Neuronal stem cell (in vitro differentiated cells): Measurements from ENCODE around the gene DLGAP4.
A peak's percentile ranks its signal among the peaks of the same experiment; 100 is the strongest.
"Not testable (repeated sequence)": the region's sequence is repeated elsewhere in the genome, so short reads cannot be mapped to it uniquely, and the experiment has no call there.

Experiments
- DNase-seq: peaks from one replicate; pipeline ENCODE4 v3.0.0-alpha.2; 2013; ENCODE audit warnings: low spot score
- H2AFZ ChIP-seq: one replicate; pipeline ENCODE4 v1.6.1; 2013; ENCODE audit warnings: mild to moderate bottlenecking, low read length, inconsistent platforms
- H2AK5ac ChIP-seq: 2 replicates; pipeline ENCODE4 v1.6.1; 2013; ENCODE audit warnings: low read depth, mild to moderate bottlenecking, inconsistent platforms, low read length, moderate library complexity, mixed read lengths
- H2BK120ac ChIP-seq: 2 replicates; pipeline ENCODE4 v1.6.1; 2013; ENCODE audit warnings: low read depth, mild to moderate bottlenecking, inconsistent platforms, low read length, moderate library complexity, mixed read lengths
- H2BK12ac ChIP-seq: one replicate; pipeline ENCODE4 v1.6.1; 2013; ENCODE audit warnings: low read length, inconsistent platforms
- H2BK15ac ChIP-seq: 2 replicates; pipeline ENCODE4 v1.6.1; 2013; ENCODE audit warnings: mild to moderate bottlenecking, low read length, inconsistent platforms, mixed read lengths
- H2BK5ac ChIP-seq: one replicate; pipeline ENCODE4 v1.6.1; 2013; ENCODE audit warnings: inconsistent platforms, mild to moderate bottlenecking, low read length, moderate library complexity
- H3K14ac ChIP-seq: one replicate; pipeline ENCODE4 v1.6.1; 2013; ENCODE audit warnings: low read length, inconsistent platforms
- H3K18ac ChIP-seq: 2 replicates; pipeline ENCODE4 v1.6.1; 2013; ENCODE audit warnings: low read length, inconsistent platforms
- H3K23ac ChIP-seq: 2 replicates; pipeline ENCODE4 v1.6.1; 2013; ENCODE audit warnings: low read depth, mild to moderate bottlenecking, mixed read lengths, low read length, inconsistent platforms; ENCODE audit not compliant: poor library complexity
- H3K27ac ChIP-seq: replicated peaks from 3 replicates; pipeline ENCODE4 v1.5.1; 2013; ENCODE audit warnings: low read length, inconsistent platforms
- H3K27me3 ChIP-seq, 3 experiments: 2 replicates each; pipeline ENCODE4 v1.6.1; 2013; ENCODE audit warnings: low read length in 3 of 3, mild to moderate bottlenecking in 2 of 3, inconsistent platforms in 1 of 3, low read depth in 1 of 3, mixed read lengths in 1 of 3, moderate library complexity in 1 of 3; ENCODE audit not compliant: control insufficient read depth in 3 of 3, insufficient read depth in 3 of 3
- H3K36me3 ChIP-seq, 2 donors: replicated peaks in 1 of 2; 2 replicates each; pipeline ENCODE4 v1.6.1; 2013; ENCODE audit warnings: low read length in 2 of 2; ENCODE audit not compliant: control insufficient read depth in 2 of 2, insufficient read depth in 2 of 2
- H3K4ac ChIP-seq: 2 replicates; pipeline ENCODE4 v1.6.1; 2013; ENCODE audit warnings: inconsistent platforms, mild to moderate bottlenecking, low read length, moderate library complexity
- H3K4me1 ChIP-seq, 2 donors: 1 replicate in 1 of 2; 2 replicates in 1 of 2; pipeline ENCODE4 v1.6.1; 2013; ENCODE audit warnings: low read length in 2 of 2, low read depth in 1 of 2; ENCODE audit not compliant: control insufficient read depth in 2 of 2, insufficient read depth in 1 of 2
- H3K4me2 ChIP-seq: one replicate; pipeline ENCODE4 v1.6.1; 2013; ENCODE audit warnings: mild to moderate bottlenecking, low read length, inconsistent platforms; ENCODE audit not compliant: insufficient read depth, poor library complexity, severe bottlenecking
- H3K4me3 ChIP-seq, 2 donors: 2 replicates each; pipeline ENCODE4 v1.5.1; 2013; ENCODE audit warnings: low read length in 2 of 2, mild to moderate bottlenecking in 2 of 2, inconsistent platforms in 1 of 2, moderate library complexity in 1 of 2
- H3K79me1 ChIP-seq: one replicate; pipeline ENCODE4 v1.6.1; 2013; ENCODE audit warnings: low read depth, mild to moderate bottlenecking, inconsistent platforms, low read length, moderate library complexity
- H3K9ac ChIP-seq: one replicate; pipeline ENCODE4 v1.6.1; 2013; ENCODE audit warnings: mild to moderate bottlenecking, low read depth, low read length, inconsistent platforms; ENCODE audit not compliant: poor library complexity
- H3K9me3 ChIP-seq, 2 donors: replicated peaks in 1 of 2; 2 replicates each; pipeline versions ENCODE3 to v1.6.1; 2013; ENCODE audit warnings: low read length in 2 of 2, mild to moderate bottlenecking in 2 of 2, inconsistent platforms in 1 of 2, low read depth in 1 of 2, mixed read lengths in 1 of 2, moderate library complexity in 1 of 2; ENCODE audit not compliant: control insufficient read depth in 2 of 2, insufficient read depth in 1 of 2
- H4K8ac ChIP-seq: one replicate; pipeline ENCODE4 v1.6.1; 2013; ENCODE audit warnings: low read depth, mild to moderate bottlenecking, inconsistent platforms, low read length, moderate library complexity
- H4K91ac ChIP-seq: one replicate; pipeline ENCODE4 v1.6.1; 2013; ENCODE audit warnings: low read length, low read depth, mild to moderate bottlenecking, inconsistent platforms; ENCODE audit not compliant: poor library complexity
- WGBS, 2 donors: extraction: QIAGEN DNeasy Blood & Tissue Kit; methylation state at CpG; one replicate each; pipeline ENCODE4 v1.1.7; 2013; ENCODE audit warnings: missing lambda C conversion rate in 2 of 2, mixed read lengths in 1 of 2; ENCODE audit not compliant: insufficient read length in 2 of 2, insufficient replicate concordance in 1 of 2; ENCODE audit errors: extremely low coverage in 2 of 2; 5-methylcytosine and 5-hydroxymethylcytosine counted together

The DLGAP4 gene

GRCh38 chr20:36564726-36565121 is 258.6 kb downstream of the DLGAP4 start:
- not testable (repeated sequence) for H2AK5ac ChIP-seq, H2BK12ac ChIP-seq, DNase-seq, H3K27ac ChIP-seq, H2BK5ac ChIP-seq, H3K4me3 ChIP-seq, H2AFZ ChIP-seq, H3K79me1 ChIP-seq, H3K9me3 ChIP-seq, H2BK15ac ChIP-seq, H2BK120ac ChIP-seq, H3K36me3 ChIP-seq, H4K8ac ChIP-seq, H3K23ac ChIP-seq, H3K4me2 ChIP-seq, H3K4ac ChIP-seq, H3K27me3 ChIP-seq, H3K18ac ChIP-seq, H3K14ac ChIP-seq, H4K91ac ChIP-seq, H3K9ac ChIP-seq, H3K4me1 ChIP-seq
- WGBS, 2 donors, result no CpG with 5 or more reads among the region's 6 CpGs

GRCh38 chr20:36565520-36565919 is 259.4 kb downstream of the DLGAP4 start:
- WGBS, 2 donors, result no CpG with 5 or more reads among the region's 3 CpGs
- Histone ChIP-seq H3K27ac (no peak overlapping the region), H3K4me3 (no peak overlapping the region)

GRCh38 chr20:36569847-36570429 is 263.8 kb downstream of the DLGAP4 start:
- Histone ChIP-seq H3K23ac (no peak overlapping the region), H3K4me3 (no peak overlapping the region), H3K4me2 (no peak overlapping the region), H2BK15ac (no peak overlapping the region), H3K18ac (no peak overlapping the region), H3K9ac (no peak overlapping the region), H3K4ac (no peak overlapping the region), H2BK5ac (no peak overlapping the region), H3K27me3 (no peaks in the 10 kb centered on the region), H3K14ac (no peak overlapping the region), H2BK120ac (no peak overlapping the region), H3K36me3 (no peaks in the 10 kb centered on the region), H3K4me1 (peaks cover 16 to 17% of the 10 kb centered on the region in 2 donors), H4K8ac (no peak overlapping the region), H4K91ac (no peak overlapping the region), H3K79me1 (peaks cover 6% of the 10 kb centered on the region), H2BK12ac (no peak overlapping the region), H3K27ac (no peak overlapping the region), H3K9me3 (peaks cover 3% of the 10 kb centered on the region in 2 donors), H2AFZ (no peak overlapping the region), H2AK5ac (no peak overlapping the region)
- no peak for DNase-seq
- WGBS, 2 donors, result no CpG with 5 or more reads among the region's 7 CpGs

More at GRCh38 chr20:36565520-36565919, 259.4 kb downstream of the DLGAP4 start:
- Histone ChIP-seq H2BK5ac (no peak overlapping the region), H2BK15ac (no peak overlapping the region), H3K4me2 (no peak overlapping the region), H3K23ac (no peak overlapping the region), H3K18ac (no peak overlapping the region), H3K79me1 (no peaks in the 10 kb centered on the region), H4K91ac (no peak overlapping the region), H2AFZ (no peak overlapping the region), H3K4ac (no peak overlapping the region), H3K4me1 (peaks cover 0 to 6% of the 10 kb centered on the region in 2 donors), H2BK12ac (no peak overlapping the region), H2AK5ac (no peak overlapping the region), H3K27me3 (no peaks in the 10 kb centered on the region), H3K9me3 (peaks cover 6 to 7% of the 10 kb centered on the region in 2 donors), H2BK120ac (no peak overlapping the region), H3K14ac (no peak overlapping the region), H4K8ac (no peak overlapping the region), H3K36me3 (no peaks in the 10 kb centered on the region), H3K9ac (no peak overlapping the region)
- no peak for DNase-seq

DNA sequence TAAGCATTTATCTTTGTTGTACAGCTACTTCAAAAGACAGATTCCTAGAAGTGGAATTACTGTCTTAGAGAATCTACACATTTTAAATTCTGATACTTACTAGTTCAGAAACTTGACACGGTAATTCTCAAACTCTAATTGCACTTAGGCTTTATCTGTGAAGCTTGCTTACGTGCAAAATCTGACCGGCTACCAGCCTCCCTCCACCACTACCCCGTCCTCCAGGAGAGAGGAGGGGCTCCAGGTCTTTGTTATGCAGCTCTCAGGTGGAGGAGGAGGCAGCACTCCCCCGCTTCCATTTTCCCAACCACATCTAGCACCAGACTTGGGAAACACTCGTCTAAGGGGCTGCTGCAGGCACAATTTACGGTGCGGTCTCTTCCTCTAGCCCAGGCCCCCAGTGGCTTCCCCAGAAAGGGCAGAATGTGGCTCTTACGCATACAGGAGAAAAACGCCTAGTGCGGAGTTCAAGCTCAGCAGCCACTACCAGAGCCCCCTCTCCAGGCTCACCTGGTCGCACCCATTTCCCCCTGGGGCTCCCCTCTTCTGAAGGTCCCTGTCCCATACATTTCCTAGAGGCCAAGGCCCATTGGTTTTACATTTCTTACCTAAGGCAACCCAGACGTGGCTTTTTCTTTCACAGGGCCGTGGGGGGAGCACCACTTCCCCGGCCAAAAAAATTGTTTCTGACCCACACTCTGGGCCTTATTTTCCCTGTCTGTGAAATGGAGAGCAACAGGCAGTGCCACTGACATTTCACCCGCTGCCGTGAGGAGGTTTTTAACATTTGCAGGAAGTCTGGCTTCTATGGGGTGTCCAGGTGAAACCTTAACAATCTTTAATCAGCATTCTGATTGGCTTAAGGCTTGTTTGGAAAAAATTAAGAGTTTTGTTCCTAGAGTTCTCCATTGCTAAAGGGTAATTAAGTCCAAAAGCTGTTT is 265.7 kb downstream of the DLGAP4 start:
- Histone ChIP-seq H2BK120ac (no peak overlapping the region), H2AFZ (peak overlapping the region; percentile 88), H4K91ac (no peak overlapping the region), H3K23ac (no peak overlapping the region), H3K79me1 (peaks cover 6% of the 10 kb centered on the region), H3K4me3 (peak overlapping the region in 1 of 2 donors; percentile 92), H3K4ac (no peak overlapping the region), H4K8ac (no peak overlapping the region), H3K36me3 (peaks cover 0 to 10% of the 10 kb centered on the region in 2 donors), H3K27ac (peak overlapping the region; percentile 67), H2BK15ac (peak overlapping the region; percentile 79), H3K18ac (peak overlapping the region; percentile 33), H3K9me3 (no peaks in the 10 kb centered on the region), H3K14ac (no peak overlapping the region), H3K27me3 (no peaks in the 10 kb centered on the region), H3K4me1 (peaks cover 16 to 22% of the 10 kb centered on the region in 2 donors), H2BK12ac (no peak overlapping the region), H2AK5ac (peak overlapping the region; percentile 72), H3K9ac (no peak overlapping the region), H2BK5ac (peak overlapping the region; percentile 99), H3K4me2 (peak overlapping the region; percentile 89)
- no peak for DNase-seq
- WGBS, 2 donors, result no CpG with 5 or more reads among the region's 17 CpGs
